IMR-90 (cell line): ENCODE measurements around the gene CFAP251. TPM values are rescaled to one million over a fixed set of nuclear protein-coding genes. Genes with fewer than 3 reads are reported as not detected.

Experiments used
- ATAC-seq: fragments of 200-7000 bp; cut with Tn5 transposase; 2 replicates; pipeline ENCODE4 v1.9.1; 2020; ENCODE audit warnings: low read depth, mild to moderate bottlenecking, moderate library complexity
- BruUV-seq: library from RNA; stranded (reverse); fragments of 400-500 nt; replicated peaks from 2 replicates; lab custom pipeline; 2021; lab: Mats Ljungman, UMichigan
- CTCF ChIA-PET: fragments of 300-600 bp; formaldehyde crosslinking; extraction: SDS; loops from one replicate; lab custom pipeline; 2021; ENCODE audit warnings: antibody characterized with exemption; lab: Yijun Ruan, JAX
- POLR2A ChIA-PET: fragments of 300-600 bp; sonication (Branson Sonifier 250); formaldehyde crosslinking; loops from one replicate; lab custom pipeline; 2022; ENCODE audit warnings: antibody characterized with exemption; ENCODE audit not compliant: unreplicated experiment; lab: Charles Lee
- DNase-seq: peaks from one replicate; pipeline ENCODE4 v3.0.0; 2013
- H2AFZ ChIP-seq: replicated peaks from 2 replicates; pipeline ENCODE3; 2013; ENCODE audit warnings: low read length, mild to moderate bottlenecking; ENCODE audit not compliant: poor library complexity
- H2AK5ac ChIP-seq: 2 replicates; pipeline ENCODE4 v1.6.1; 2013; ENCODE audit warnings: low read depth, low read length, inconsistent platforms
- H2AK9ac ChIP-seq: replicated peaks from 2 replicates; pipeline ENCODE3; 2013; ENCODE audit warnings: mild to moderate bottlenecking, low read depth, low read length, moderate library complexity; ENCODE audit not compliant: poor library complexity
- H2BK120ac ChIP-seq: 2 replicates; pipeline ENCODE4 v1.6.1; 2013; ENCODE audit warnings: low read depth, low read length, inconsistent platforms
- H2BK15ac ChIP-seq: 3 replicates; pipeline ENCODE4 v1.6.1; 2013; ENCODE audit warnings: low read depth, low read length, inconsistent platforms
- H2BK20ac ChIP-seq: 2 replicates; pipeline ENCODE4 v1.6.1; 2013; ENCODE audit warnings: low read depth, mild to moderate bottlenecking, inconsistent platforms, low read length, moderate library complexity
- H2BK5ac ChIP-seq: 2 replicates; pipeline ENCODE4 v1.6.1; 2013; ENCODE audit warnings: mild to moderate bottlenecking, low read depth, low read length, inconsistent platforms; ENCODE audit not compliant: poor library complexity, severe bottlenecking
- H3K14ac ChIP-seq: replicated peaks from 2 replicates; pipeline ENCODE4 v1.6.1; 2013; ENCODE audit warnings: low read depth, low read length, inconsistent platforms
- H3K18ac ChIP-seq: 2 replicates; pipeline ENCODE4 v1.6.1; 2013; ENCODE audit warnings: low read depth, low read length, control low read depth
- H3K23ac ChIP-seq: 2 replicates; pipeline ENCODE4 v1.6.1; 2013; ENCODE audit warnings: low read depth, low read length, inconsistent platforms
- H3K27ac ChIP-seq: 2 replicates; pipeline ENCODE4 v1.5.1; 2013; ENCODE audit warnings: mild to moderate bottlenecking, control low read depth, low read length; ENCODE audit not compliant: insufficient read depth
- H3K27me3 ChIP-seq: 2 replicates; pipeline ENCODE4 v1.6.1; 2013; ENCODE audit warnings: low read length; ENCODE audit not compliant: control insufficient read depth, insufficient read depth
- H3K36me3 ChIP-seq: 2 replicates; pipeline ENCODE4 v1.6.1; 2013; ENCODE audit warnings: low read length, mixed read lengths; ENCODE audit not compliant: control insufficient read depth, insufficient read depth
- H3K4ac ChIP-seq: 2 replicates; pipeline ENCODE4 v1.6.1; 2013; ENCODE audit warnings: low read depth, low read length, inconsistent platforms
- H3K4me1 ChIP-seq: 2 replicates; pipeline ENCODE4 v1.6.1; 2013; ENCODE audit warnings: low read length, mixed read lengths; ENCODE audit not compliant: control insufficient read depth, insufficient read depth
- H3K4me2 ChIP-seq: 2 replicates; pipeline ENCODE4 v1.6.1; 2013; ENCODE audit warnings: low read depth, mild to moderate bottlenecking, control low read depth, low read length, moderate library complexity
- H3K4me3 ChIP-seq: 2 replicates; pipeline ENCODE4 v1.5.1; 2013; ENCODE audit warnings: low read depth, mild to moderate bottlenecking, control low read depth, low read length, moderate library complexity; ENCODE audit not compliant: insufficient read depth
- H3K56ac ChIP-seq: 2 replicates; pipeline ENCODE4 v1.6.1; 2013; ENCODE audit warnings: low read length, inconsistent platforms; ENCODE audit not compliant: insufficient read depth; ENCODE audit errors: extremely low read depth
- H3K79me1 ChIP-seq, 2 experiments: 2 replicates each; pipeline ENCODE4 v1.6.1; 2013; ENCODE audit warnings: low read length in 2 of 2, inconsistent platforms in 1 of 2, low read depth in 1 of 2
- H3K9ac ChIP-seq: 2 replicates; pipeline ENCODE4 v1.6.1; 2013; ENCODE audit warnings: low read depth, low read length, control low read depth
- H3K9me1 ChIP-seq: 2 replicates; pipeline ENCODE4 v1.6.1; 2013; ENCODE audit warnings: low read length, inconsistent platforms; ENCODE audit not compliant: insufficient read depth
- H3K9me3 ChIP-seq: 2 replicates; pipeline ENCODE4 v1.6.1; 2013; ENCODE audit warnings: low read length; ENCODE audit not compliant: control insufficient read depth, insufficient read depth
- H4K20me1 ChIP-seq: 2 replicates; pipeline ENCODE4 v1.6.1; 2013; ENCODE audit warnings: low read length, inconsistent platforms; ENCODE audit not compliant: insufficient read depth
- H4K5ac ChIP-seq: 2 replicates; pipeline ENCODE4 v1.6.1; 2013; ENCODE audit warnings: mild to moderate bottlenecking, low read depth, low read length, control low read depth
- H4K8ac ChIP-seq, 2 experiments: 2 replicates each; pipeline ENCODE4 v1.6.1; 2013; ENCODE audit warnings: low read depth in 2 of 2, low read length in 2 of 2, control low read depth in 1 of 2, inconsistent platforms in 1 of 2
- H4K91ac ChIP-seq: 2 replicates; pipeline ENCODE4 v1.6.1; 2013; ENCODE audit warnings: low read depth, low read length, inconsistent platforms; ENCODE audit not compliant: insufficient read depth
- BHLHE40 ChIP-seq: fragments of 150-350 bp; IDR thresholded peaks from 2 replicates; pipeline ENCODE4 v1.6.1; 2016; ENCODE audit warnings: mild to moderate bottlenecking, low read depth, low read length
- CEBPB ChIP-seq: IDR thresholded peaks from 2 replicates; pipeline ENCODE4 v1.6.1; 2012; ENCODE audit warnings: low read depth, low read length, improper control_type of control experiment
- CHD1 ChIP-seq: IDR thresholded peaks from 2 replicates; pipeline ENCODE4 v1.6.1; 2012; ENCODE audit warnings: low read depth, low read length, improper control_type of control experiment
- CTCF ChIP-seq: conservative IDR thresholded peaks from 2 replicates; pipeline ENCODE4 v1.5.1; 2012; ENCODE audit warnings: mild to moderate bottlenecking, low read depth, low read length, improper control_type of control experiment
- ELK1 ChIP-seq: fragments of 150-350 bp; IDR thresholded peaks from 2 replicates; pipeline ENCODE4 v1.6.1; 2016; ENCODE audit warnings: low read depth, mild to moderate bottlenecking, low read length, moderate library complexity, borderline replicate concordance
- FOS ChIP-seq: fragments of 150-350 bp; IDR thresholded peaks from 2 replicates; pipeline ENCODE4 v1.6.1; 2016; ENCODE audit warnings: low read depth, low read length
- MAFK ChIP-seq: IDR thresholded peaks from 2 replicates; pipeline ENCODE4 v1.6.1; 2012; ENCODE audit warnings: low read depth, low read length, improper control_type of control experiment
- MAZ ChIP-seq: IDR thresholded peaks from 2 replicates; pipeline ENCODE4 v1.6.1; 2012; ENCODE audit warnings: low read depth, mild to moderate bottlenecking, low read length, improper control_type of control experiment, moderate library complexity, borderline replicate concordance
- MXI1 ChIP-seq: IDR thresholded peaks from 2 replicates; pipeline ENCODE4 v1.6.1; 2012; ENCODE audit warnings: low read depth, mild to moderate bottlenecking, low read length, moderate library complexity, borderline replicate concordance
- NFE2L2 ChIP-seq: fragments of 150-350 bp; IDR thresholded peaks from 2 replicates; pipeline ENCODE4 v1.6.1; 2016; ENCODE audit warnings: low read depth, mild to moderate bottlenecking, low read length
- POLR2A ChIP-seq: IDR thresholded peaks from 2 replicates; pipeline ENCODE4 v1.6.1; 2012; ENCODE audit warnings: mild to moderate bottlenecking, low read depth, low read length
- RAD21 ChIP-seq: IDR thresholded peaks from 2 replicates; pipeline ENCODE4 v1.6.1; 2012; ENCODE audit warnings: low read length, improper control_type of control experiment
- RCOR1 ChIP-seq: IDR thresholded peaks from 2 replicates; pipeline ENCODE4 v1.6.1; 2012; ENCODE audit warnings: mild to moderate bottlenecking, low read length, improper control_type of control experiment; ENCODE audit not compliant: insufficient replicate concordance
- RFX5 ChIP-seq: IDR thresholded peaks from 2 replicates; pipeline ENCODE4 v1.8.0; 2012; ENCODE audit warnings: low read depth, mild to moderate bottlenecking, low read length, moderate library complexity
- SMC3 ChIP-seq: fragments of 150-350 bp; IDR thresholded peaks from 2 replicates; pipeline ENCODE4 v1.6.1; 2016; ENCODE audit warnings: low read depth, mild to moderate bottlenecking, antibody characterized with exemption, low read length, moderate library complexity
- USF2 ChIP-seq: fragments of 150-350 bp; IDR thresholded peaks from 2 replicates; pipeline ENCODE4 v1.6.1; 2017; ENCODE audit warnings: mild to moderate bottlenecking, antibody characterized with exemption, low read length, low read depth
- WGBS, 2 experiments: methylation state at CpG; one replicate each; pipeline versions ENCODE4 v1.1.5 to v1.1.7; 2013; ENCODE audit warnings: missing lambda C conversion rate in 2 of 2; ENCODE audit not compliant: insufficient read length in 1 of 2; ENCODE audit errors: extremely low coverage in 2 of 2; 5-methylcytosine and 5-hydroxymethylcytosine counted together
- dilution Hi-C: fragments of 300-500 bp; cut with HindIII; formaldehyde crosslinking; loops from one replicate; pipeline ENCODE4 v1.14.3; 2018; ENCODE audit warnings: low sequenced_read_pairs; ENCODE audit not compliant: unreplicated experiment
- in situ Hi-C: fragments of 300-500 bp; cut with MboI; formaldehyde crosslinking; loops from 3 replicates; pipeline ENCODE4 v1.14.3; 2019; ENCODE audit warnings: low sequenced_read_pairs, inconsistent platforms, mixed read lengths
- intact Hi-C: fragments of 100-400 bp; cut with micrococcal nuclease; formaldehyde crosslinking; loops from 2 replicates; pipeline ENCODE4 v1.10.0; 2022
- polyA plus RNA-seq, 3 experiments: library from polyadenylated mRNA; depleted of rRNA; stranded (reverse); fragments of >200 nt; gene quantifications; 2 replicates each; pipeline ENCODE4 v1.2.3, GENCODE V29; 2012; ENCODE audit warnings: low replicate concordance in 1 of 3
- total RNA-seq: library from RNA; depleted of rRNA; stranded (reverse); fragments of >200 nt; gene quantifications from 2 replicates; pipeline ENCODE4 v1.2.3, GENCODE V29; 2012

Gene CFAP251
- total and polyA plus RNA-seq, 2 of the 4 experiments (the other 2 are of a cell fraction), result 7.8 to 9.1 TPM

- Histone ChIP-seq H3K56ac (no peak overlapping the region), H3K4me2 (no peak overlapping the region), H4K5ac (no peak overlapping the region), H2BK120ac (no peak overlapping the region), H3K23ac (no peak overlapping the region), H3K4ac (no peak overlapping the region), H4K20me1 (no peaks in the 10 kb centered on the region), H3K9ac (no peak overlapping the region), H3K18ac (no peak overlapping the region), H3K27me3 (no peaks in the 10 kb centered on the region), H4K8ac (no peak overlapping the region), H3K4me1 (no peaks in the 10 kb centered on the region), H2AFZ (no peak overlapping the region), H2BK15ac (no peak overlapping the region), H3K9me1 (no peaks in the 10 kb centered on the region), H3K36me3 (peaks cover 18% of the 10 kb centered on the region), H2AK9ac (no peak overlapping the region), H3K9me3 (no peaks in the 10 kb centered on the region), H4K91ac (no peak overlapping the region), H3K14ac (no peak overlapping the region), H2AK5ac (no peak overlapping the region), H3K79me1 (peaks cover 0 to 4% of the 10 kb centered on the region in 2 experiments; a peak in 1 of 4 replicates), H3K27ac (no peak overlapping the region), H2BK5ac (no peak overlapping the region), H2BK20ac (no peak overlapping the region), H3K4me3 (no peak overlapping the region)
- WGBS, 2 experiments, result 88% methylated on average over 4 of the region's 11 CpGs; no CpG with 5 or more reads in 1 of the 2 experiments
- dilution Hi-C loops (no loop called here), in situ Hi-C loops (no loop called here), intact Hi-C loops (no loop called here)
- TF ChIP-seq MAFK (no peak), RFX5 (no peak), CEBPB (no peak), CTCF (no peak), SMC3 (no peak), MAZ (no peak), USF2 (no peak), CHD1 (no peak), NFE2L2 (no peak), BHLHE40 (no peak), ELK1 (no peak), RAD21 (no peak), FOS (no peak), RCOR1 (no peak), MXI1 (no peak), POLR2A (no peak)
- ATAC-seq, result no peak
- no peak for DNase-seq
- POLR2A ChIA-PET, result no interaction called here
- no TSS peak for BruUV-seq
- CTCF ChIA-PET, result interaction anchor here (0.6 kb wide), 2 partner anchors 20 to 65 kb away, joined by 3 to 4 read pairs; no protein-coding TSS in a partner anchor
Observed at GRCh38 chr12:122042910-122043309, 124.5 kb downstream of the CFAP251 start.
